ENCODE results near the gene CNTNAP2. TPM values are rescaled to one million over a fixed set of nuclear protein-coding genes. Genes with fewer than 3 reads are reported as not detected.

CNTNAP2 gene
- total and polyA plus RNA-seq, 4 experiments from 2014 or later: 0.19 to 0.50 (median 0.20) TPM; not detected in 1

GRCh38 chr7:147556317-147556716 is 1439.7 kb downstream of the CNTNAP2 start:
- H3K4me1 ChIP-seq (ENCODE audit: insufficient read depth, low read length): no peaks in the 10 kb centered on the region
- intact Hi-C loops (cut with micrococcal nuclease): no loop called here
- H3K9me3 ChIP-seq (ENCODE audit: control insufficient read depth in 1 of 2, low read length in 2 of 2): no peaks in the 10 kb centered on the region
- no peak overlapping the region for H3K4me3 ChIP-seq (ENCODE audit: low read length in 2 of 2)
- ChIA-PET CTCF (ENCODE audit: partially characterized antibody) (no interaction called here), POLR2A (ENCODE audit: partially characterized antibody) (no interaction called here)
- H3K36me3 ChIP-seq (ENCODE audit: insufficient read depth, low read length): no peaks in the 10 kb centered on the region
- Mint-ChIP-seq H3K27ac (no peak overlapping the region), H3K4me3 (no peak overlapping the region), H3K27me3 (no peaks in the 10 kb centered on the region), H3K36me3 (no peaks in the 10 kb centered on the region), H3K9me3 (peaks cover 0 to 11% (median 6%) of the 10 kb centered on the region in 8 donors), H3K4me1 (no peaks in the 10 kb centered on the region)
- no peaks in the 10 kb centered on the region for H3K27me3 ChIP-seq (ENCODE audit: insufficient read depth, low read length)
- no peak overlapping the region for H3K27ac ChIP-seq (ENCODE audit: low read depth, low read length)
- DNase-seq: no peak

- CTCF ChIA-PET (ENCODE audit: partially characterized antibody): no interaction called here
- Histone ChIP-seq H3K9me3 (ENCODE audit: control insufficient read depth in 1 of 2, low read length in 2 of 2) (no peaks in the 10 kb centered on the region), H3K27me3 (ENCODE audit: insufficient read depth, low read length) (no peaks in the 10 kb centered on the region), H3K4me3 (ENCODE audit: low read length in 2 of 2) (no peak overlapping the region), H3K27ac (ENCODE audit: low read depth, low read length) (no peak overlapping the region), H3K4me1 (ENCODE audit: insufficient read depth, low read length) (no peaks in the 10 kb centered on the region), H3K36me3 (ENCODE audit: insufficient read depth, low read length) (no peaks in the 10 kb centered on the region)
- no peak overlapping the region for H3K27ac Mint-ChIP-seq
- POLR2A ChIA-PET (ENCODE audit: partially characterized antibody): no interaction called here
- intact Hi-C loops (cut with micrococcal nuclease): no loop called here
- no peaks in the 10 kb centered on the region for H3K36me3 Mint-ChIP-seq
- peaks cover 0 to 18% (median 10%) of the 10 kb centered on the region in 8 donors for H3K9me3 Mint-ChIP-seq
- no peak overlapping the region for H3K4me3 Mint-ChIP-seq
- no peaks in the 10 kb centered on the region for H3K27me3 Mint-ChIP-seq
- no peaks in the 10 kb centered on the region for H3K4me1 Mint-ChIP-seq
- no peak for DNase-seq
Observed at GRCh38 chr7:147563669-147564068, 1447.1 kb downstream of the CNTNAP2 start.

GRCh38 chr7:147564786-147565476 is 1448.3 kb downstream of the CNTNAP2 start:
- Histone ChIP-seq H3K27ac (ENCODE audit: low read depth, low read length) (no peak overlapping the region), H3K27me3 (ENCODE audit: insufficient read depth, low read length) (no peaks in the 10 kb centered on the region), H3K9me3 (ENCODE audit: control insufficient read depth in 1 of 2, low read length in 2 of 2) (no peaks in the 10 kb centered on the region), H3K4me1 (ENCODE audit: insufficient read depth, low read length) (no peaks in the 10 kb centered on the region), H3K4me3 (ENCODE audit: low read length in 2 of 2) (no peak overlapping the region), H3K36me3 (ENCODE audit: insufficient read depth, low read length) (no peaks in the 10 kb centered on the region)
- Mint-ChIP-seq H3K4me1 (no peaks in the 10 kb centered on the region), H3K27me3 (no peaks in the 10 kb centered on the region), H3K36me3 (no peaks in the 10 kb centered on the region), H3K9me3 (peaks cover 0 to 18% (median 9%) of the 10 kb centered on the region in 8 donors), H3K4me3 (no peak overlapping the region), H3K27ac (no peak overlapping the region)
- POLR2A ChIA-PET (ENCODE audit: partially characterized antibody): no interaction called here
- intact Hi-C loops (cut with micrococcal nuclease): no loop called here
- CTCF ChIA-PET (ENCODE audit: partially characterized antibody): no interaction called here
- no peak for DNase-seq

GRCh38 chr7:147567043-147567442 is 1450.4 kb downstream of the CNTNAP2 start:
- no peaks in the 10 kb centered on the region for H3K4me1 Mint-ChIP-seq
- Histone ChIP-seq H3K27me3 (ENCODE audit: insufficient read depth, low read length) (no peaks in the 10 kb centered on the region), H3K27ac (ENCODE audit: low read depth, low read length) (no peak overlapping the region), H3K4me3 (ENCODE audit: low read length in 2 of 2) (no peak overlapping the region), H3K9me3 (ENCODE audit: control insufficient read depth in 1 of 2, low read length in 2 of 2) (no peaks in the 10 kb centered on the region), H3K4me1 (ENCODE audit: insufficient read depth, low read length) (no peaks in the 10 kb centered on the region), H3K36me3 (ENCODE audit: insufficient read depth, low read length) (no peaks in the 10 kb centered on the region)
- no peak overlapping the region for H3K4me3 Mint-ChIP-seq
- no peak overlapping the region for H3K27ac Mint-ChIP-seq
- ChIA-PET POLR2A (ENCODE audit: partially characterized antibody) (no interaction called here), CTCF (ENCODE audit: partially characterized antibody) (no interaction called here)
- H3K27me3 Mint-ChIP-seq: no peaks in the 10 kb centered on the region
- intact Hi-C loops (cut with micrococcal nuclease): no loop called here
- no peaks in the 10 kb centered on the region for H3K36me3 Mint-ChIP-seq
- H3K9me3 Mint-ChIP-seq: peaks cover 0 to 18% (median 8%) of the 10 kb centered on the region in 8 donors
- DNase-seq: no peak

GRCh38 chr7:147569116-147569913 is 1452.7 kb downstream of the CNTNAP2 start:
- Histone ChIP-seq H3K9me3 (ENCODE audit: control insufficient read depth in 1 of 2, low read length in 2 of 2) (no peaks in the 10 kb centered on the region), H3K27ac (ENCODE audit: low read depth, low read length) (no peak overlapping the region), H3K27me3 (ENCODE audit: insufficient read depth, low read length) (no peaks in the 10 kb centered on the region), H3K36me3 (ENCODE audit: insufficient read depth, low read length) (no peaks in the 10 kb centered on the region), H3K4me3 (ENCODE audit: low read length in 2 of 2) (no peak overlapping the region), H3K4me1 (ENCODE audit: insufficient read depth, low read length) (no peaks in the 10 kb centered on the region)
- ChIA-PET CTCF (ENCODE audit: partially characterized antibody) (no interaction called here), POLR2A (ENCODE audit: partially characterized antibody) (no interaction called here)
- Mint-ChIP-seq H3K4me1 (no peaks in the 10 kb centered on the region), H3K4me3 (no peak overlapping the region), H3K27ac (no peak overlapping the region), H3K27me3 (no peaks in the 10 kb centered on the region), H3K36me3 (no peaks in the 10 kb centered on the region), H3K9me3 (peaks cover 0 to 18% (median 8%) of the 10 kb centered on the region in 8 donors)
- intact Hi-C loops (cut with micrococcal nuclease): no loop called here
- no peak for DNase-seq

- ChIA-PET POLR2A (ENCODE audit: partially characterized antibody) (no interaction called here), CTCF (ENCODE audit: partially characterized antibody) (no interaction called here)
- no peaks in the 10 kb centered on the region for H3K27me3 Mint-ChIP-seq
- intact Hi-C loops (cut with micrococcal nuclease): no loop called here
- no peaks in the 10 kb centered on the region for H3K27me3 ChIP-seq (ENCODE audit: insufficient read depth, low read length)
- no peaks in the 10 kb centered on the region for H3K4me1 Mint-ChIP-seq
- H3K9me3 Mint-ChIP-seq: peaks cover 0 to 15% (median 7%) of the 10 kb centered on the region in 8 donors
- H3K36me3 Mint-ChIP-seq: no peaks in the 10 kb centered on the region
- no peak overlapping the region for H3K4me3 Mint-ChIP-seq
- H3K4me1 ChIP-seq (ENCODE audit: insufficient read depth, low read length): no peaks in the 10 kb centered on the region
- no peaks in the 10 kb centered on the region for H3K9me3 ChIP-seq (ENCODE audit: control insufficient read depth in 1 of 2, low read length in 2 of 2)
- H3K27ac Mint-ChIP-seq: no peak overlapping the region
- no peaks in the 10 kb centered on the region for H3K36me3 ChIP-seq (ENCODE audit: insufficient read depth, low read length)
- DNase-seq: no peak
- no peak overlapping the region for H3K27ac ChIP-seq (ENCODE audit: low read depth, low read length)
- H3K4me3 ChIP-seq (ENCODE audit: low read length in 2 of 2): no peak overlapping the region
Observed at GRCh38 chr7:147570390-147570789, 1453.8 kb downstream of the CNTNAP2 start.

- Mint-ChIP-seq H3K27ac (no peak overlapping the region), H3K4me3 (no peak overlapping the region), H3K27me3 (no peaks in the 10 kb centered on the region), H3K4me1 (no peaks in the 10 kb centered on the region), H3K9me3 (peaks cover 0 to 12% (median 5%) of the 10 kb centered on the region in 8 donors), H3K36me3 (no peaks in the 10 kb centered on the region)
- Histone ChIP-seq H3K27me3 (ENCODE audit: insufficient read depth, low read length) (no peaks in the 10 kb centered on the region), H3K4me3 (ENCODE audit: low read length in 2 of 2) (no peak overlapping the region), H3K27ac (ENCODE audit: low read depth, low read length) (no peak overlapping the region), H3K36me3 (ENCODE audit: insufficient read depth, low read length) (no peaks in the 10 kb centered on the region), H3K4me1 (ENCODE audit: insufficient read depth, low read length) (no peaks in the 10 kb centered on the region), H3K9me3 (ENCODE audit: control insufficient read depth in 1 of 2, low read length in 2 of 2) (no peaks in the 10 kb centered on the region)
- ChIA-PET POLR2A (ENCODE audit: partially characterized antibody) (no interaction called here), CTCF (ENCODE audit: partially characterized antibody) (no interaction called here)
- DNase-seq: no peak
- intact Hi-C loops (cut with micrococcal nuclease): no loop called here
Observed at GRCh38 chr7:147571436-147572185, 1455.0 kb downstream of the CNTNAP2 start.
